Choroid plexus epithelial cell (primary cell): ENCODE data around the gene SCUBE1.

Source experiments
- DNase-seq: peaks from one replicate; pipeline ENCODE4 v3.0.0-alpha.2; 2010; ENCODE audit warnings: low read depth
- H3K4me3 ChIP-seq: 2 replicates; pipeline ENCODE4 v1.5.1; 2011; ENCODE audit warnings: low read depth, mild to moderate bottlenecking, control low read depth, low read length, moderate library complexity
- CTCF ChIP-seq: conservative IDR thresholded peaks from 2 replicates; pipeline ENCODE4 v1.5.1; 2011; ENCODE audit warnings: low read depth, mild to moderate bottlenecking, control low read depth, inconsistent platforms, low read length, moderate library complexity

Gene SCUBE1

GRCh38 chr22:43208703-43209522 lies 134.3 kb downstream of the SCUBE1 start:
- no peak for TF ChIP-seq CTCF
- no peak overlapping the region for H3K4me3 ChIP-seq
- no peak for DNase-seq

- TF ChIP-seq CTCF = no peak
- no peak for DNase-seq
- no peak overlapping the region for H3K4me3 ChIP-seq
Measured at GRCh38 chr22:43207849-43208702, 135.1 kb downstream of the SCUBE1 start.

- TF ChIP-seq CTCF = no peak
- no peak for DNase-seq
- H3K4me3 ChIP-seq = no peak overlapping the region
Measured at GRCh38 chr22:43207386-43207785, 135.8 kb downstream of the SCUBE1 start.

DNA sequence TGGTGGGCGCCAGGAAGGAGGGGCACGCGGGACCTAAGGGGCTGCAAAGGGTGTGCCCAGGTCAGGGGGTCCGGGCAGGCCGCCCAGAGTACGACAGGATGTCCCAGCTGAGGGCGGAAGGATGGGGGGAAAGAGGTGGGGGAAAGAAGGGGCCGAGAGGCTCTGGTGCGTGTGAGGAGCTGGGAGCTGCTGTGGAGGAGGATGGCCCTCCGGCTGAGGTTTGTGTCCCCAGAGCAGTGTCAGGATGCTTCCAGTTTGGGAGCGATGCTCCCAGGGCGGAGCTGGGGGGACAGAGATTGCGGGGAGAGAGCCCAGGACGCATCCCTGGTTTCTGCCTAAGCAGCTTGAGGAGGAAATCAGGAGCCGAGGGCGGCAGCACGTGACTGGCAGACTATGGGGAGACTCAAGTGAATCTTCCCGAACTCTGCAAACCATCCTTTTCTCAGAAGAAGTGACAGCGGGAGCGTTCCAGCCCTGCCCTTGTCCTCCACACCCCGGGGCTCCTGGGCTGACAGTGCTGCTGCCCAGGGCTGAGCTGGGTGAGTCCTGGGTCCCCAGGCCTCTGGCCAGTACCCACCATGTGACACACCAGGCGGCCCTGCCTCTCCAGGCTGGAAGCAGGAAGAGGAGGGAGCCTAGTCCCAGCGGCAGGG lies 136.5 kb downstream of the SCUBE1 start:
- DNase-seq = no peak
- no peak for TF ChIP-seq CTCF
- no peak overlapping the region for H3K4me3 ChIP-seq

- DNase-seq = no peak
- H3K4me3 ChIP-seq = no peak overlapping the region
- no peak for TF ChIP-seq CTCF
Measured at GRCh38 chr22:43205748-43206508, 137.2 kb downstream of the SCUBE1 start.

- TF ChIP-seq CTCF = no peak
Measured at GRCh38 chr22:43205261-43205691, 137.9 kb downstream of the SCUBE1 start.

More at GRCh38 chr22:43205261-43205691, 137.9 kb downstream of the SCUBE1 start:
- H3K4me3 ChIP-seq = no peak overlapping the region
- DNase-seq = no peak
